GM19328 (cell line): ENCODE results near the gene TSPAN14.

ENCODE experiments used
- ATAC-seq: cut with Tn5 transposase; IDR thresholded peaks from one replicate; pipeline ENCODE4 v1.9.1; 2021; ENCODE audit warnings: mild to moderate bottlenecking, moderate library complexity; ENCODE audit not compliant: unreplicated experiment

The TSPAN14 gene

DNA sequence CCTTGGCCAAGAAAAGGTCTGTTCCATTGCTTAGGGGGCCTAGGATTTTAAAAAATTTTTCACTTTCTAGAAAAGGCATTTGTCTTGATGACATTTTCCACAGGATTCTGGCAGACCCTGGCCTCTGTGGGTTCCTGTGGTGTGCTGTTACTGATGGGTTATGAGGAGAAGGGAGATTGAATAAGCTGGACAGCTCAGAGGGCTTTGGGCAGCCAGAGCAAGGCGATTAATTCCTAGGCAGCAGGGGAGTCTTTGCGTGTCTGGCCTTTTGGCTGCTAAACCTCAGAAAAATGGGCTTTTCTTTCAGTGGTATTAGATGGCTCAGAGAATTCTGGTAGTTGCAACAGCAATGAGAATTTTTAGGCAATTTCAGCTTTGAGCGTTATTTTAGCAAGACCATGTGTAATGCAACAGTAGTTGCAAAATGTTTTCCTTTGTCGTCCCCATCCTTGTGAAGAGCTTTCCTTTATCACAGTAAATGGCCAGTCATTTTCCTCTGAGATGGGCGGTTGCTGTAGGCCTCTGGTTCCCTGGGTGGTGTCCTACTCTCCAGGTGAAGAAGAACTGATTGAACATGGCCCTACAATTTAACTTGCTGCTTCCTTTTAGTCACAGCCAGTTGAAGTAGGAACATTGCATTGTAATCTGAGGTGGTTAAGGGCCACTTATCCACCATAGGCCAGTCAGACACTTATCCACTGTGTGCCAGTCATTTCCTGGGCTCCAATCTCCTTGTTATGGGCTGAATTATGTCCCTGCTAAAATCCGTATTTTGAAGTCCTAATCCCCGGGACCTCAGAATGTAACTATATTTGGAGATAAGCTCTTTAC, 126.7 kb downstream of the TSPAN14 start:
- no peak for ATAC-seq

GRCh38 chr10:80581469-80581835, 127.3 kb downstream of the TSPAN14 start:
- no peak for ATAC-seq

DNA sequence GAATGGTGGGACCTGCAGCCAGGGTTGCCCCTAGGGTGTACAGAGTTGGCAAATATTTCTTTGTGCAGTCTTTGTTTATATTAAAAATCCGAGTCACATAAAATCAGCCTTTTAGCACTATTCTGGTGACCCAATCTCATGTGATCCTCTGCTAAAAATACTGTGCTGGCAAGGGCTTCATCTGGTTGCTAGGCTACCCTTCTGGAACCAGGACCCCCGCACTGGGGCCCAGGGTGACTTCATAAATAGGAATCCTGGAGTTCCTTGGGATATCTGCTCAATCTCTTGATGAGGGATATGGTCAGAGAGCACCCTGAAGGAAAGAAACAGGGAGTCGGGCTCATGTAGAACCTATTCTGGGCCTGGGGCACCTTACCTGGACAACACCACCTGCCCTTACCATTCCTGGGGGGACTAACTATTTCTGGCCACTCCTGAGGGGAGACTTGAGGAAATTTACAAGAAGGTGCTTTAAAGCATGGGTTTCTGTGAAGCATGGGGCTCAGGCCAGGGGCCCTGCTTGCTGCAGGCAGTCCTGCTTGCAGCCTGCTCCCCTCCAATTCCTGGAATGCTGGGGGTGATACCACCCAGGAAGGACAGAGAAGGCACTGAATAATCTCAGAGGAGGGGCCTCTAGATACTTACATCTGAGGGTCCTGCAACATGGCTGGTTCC, 128.3 kb downstream of the TSPAN14 start:
- ATAC-seq: no peak
